Gastroesophageal sphincter (tissue), 4 donors: ENCODE data around the gene ZNF76. TPM values are rescaled to one million over a fixed set of nuclear protein-coding genes. Genes with fewer than 3 reads are reported as not detected.

Source experiments
- ATAC-seq: fragments of 150-250 bp; one replicate; pipeline ENCODE4 v1.9.1; 2016; ENCODE audit warnings: mild to moderate bottlenecking, moderate library complexity
- H3K27ac ChIP-seq, 4 donors: fragments of 200-600 bp; sonication (generic) in 3 of 4; 1 replicate in 3 of 4; 2 replicates in 1 of 4; pipeline ENCODE4 v1.5.1; 2016 to 2019
- H3K27me3 ChIP-seq: fragments of 200-600 bp; sonication (generic); one replicate; pipeline ENCODE4 v1.5.1; 2019
- H3K36me3 ChIP-seq, 2 donors: fragments of 200-600 bp; sonication (generic); one replicate each; pipeline ENCODE4 v1.5.1; 2019; ENCODE audit warnings: control low read depth in 1 of 2
- H3K4me1 ChIP-seq, 3 donors: fragments of 200-600 bp; sonication (generic); 1 replicate in 2 of 3; 2 replicates in 1 of 3; pipeline ENCODE4 v1.5.1; 2016 to 2019; ENCODE audit warnings: control low read depth in 2 of 3
- H3K4me3 ChIP-seq, 2 donors: fragments of 200-600 bp; sonication (generic); one replicate each; pipeline ENCODE4 v1.5.1; 2019; ENCODE audit warnings: mild to moderate bottlenecking in 1 of 2, moderate library complexity in 1 of 2
- H3K9me3 ChIP-seq, 3 donors: fragments of 200-600 bp; sonication (generic); one replicate each; pipeline ENCODE4 v1.5.1; 2017 to 2019; ENCODE audit warnings: control low read depth in 2 of 3
- CTCF ChIP-seq, 4 experiments: fragments of 200-600 bp in 2 of 4; fragments of 450-650 bp in 2 of 4; sonication (generic) in 1 of 4; IDR thresholded peaks; one replicate each; pipeline ENCODE4 v1.5.1; 2017 to 2019; ENCODE audit warnings: antibody characterized with exemption in 4 of 4, mild to moderate bottlenecking in 2 of 4, moderate library complexity in 2 of 4
- EP300 ChIP-seq: sonication (generic); formaldehyde crosslinking; IDR thresholded peaks from one replicate; pipeline ENCODE4 v1.6.1; 2017; ENCODE audit warnings: antibody characterized with exemption, mild to moderate bottlenecking
- POLR2A ChIP-seq, 2 donors: fragments of 450-650 bp; IDR thresholded peaks; one replicate each; pipeline ENCODE4 v1.6.1; 2017; ENCODE audit warnings: antibody characterized with exemption in 2 of 2, mild to moderate bottlenecking in 2 of 2, moderate library complexity in 1 of 2
- POLR2AphosphoS5 ChIP-seq: sonication (generic); formaldehyde crosslinking; IDR thresholded peaks from one replicate; pipeline ENCODE4 v1.6.1; 2017; ENCODE audit warnings: antibody characterized with exemption
- WGBS, 2 donors: methylation state at CpG; one replicate each; pipeline ENCODE4 v1.1.5; 2018; ENCODE audit warnings: low coverage in 1 of 2; 5-methylcytosine and 5-hydroxymethylcytosine counted together
- total RNA-seq, 4 donors: library from RNA; depleted of rRNA; stranded (reverse); fragments of >200 nt; gene quantifications; one replicate each; pipeline ENCODE4 v1.1.0, GENCODE V29; 2016

The ZNF76 gene
- total RNA-seq, 4 donors from 2014 or later, result 21.3 to 46.9 (median 40.1) TPM

GRCh38 chr6:35288834-35289233, 29.3 kb downstream of the ZNF76 start:
- Histone ChIP-seq H3K9me3 (no peaks in the 10 kb centered on the region), H3K27me3 (no peaks in the 10 kb centered on the region), H3K4me3 (no peak overlapping the region), H3K27ac (no peak overlapping the region), H3K4me1 (peaks cover 0 to 6% (median 0%) of the 10 kb centered on the region in 3 donors), H3K36me3 (peaks cover 0 to 100% of the 10 kb centered on the region in 2 donors)
- no peak for ATAC-seq
- WGBS, 2 donors, result 87 to 100% methylated on average over 3 of the region's 4 CpGs
- TF ChIP-seq POLR2A (IDR thresholded peaks at IDR 0.05), result no peak
- TF ChIP-seq CTCF (IDR thresholded peaks at IDR 0.05), result no peak
- no peak for TF ChIP-seq POLR2AphosphoS5
- TF ChIP-seq EP300, result no peak

- TF ChIP-seq EP300 (no peak), CTCF (IDR thresholded peaks at IDR 0.05) (no peak), POLR2AphosphoS5 (no peak), POLR2A (IDR thresholded peaks at IDR 0.05) (no peak)
- 89 to 94% methylated on average over 4 to 11 of the region's 13 CpGs for WGBS, 2 donors
- no peak for ATAC-seq
- no peaks in the 10 kb centered on the region for H3K9me3 ChIP-seq
- no peak overlapping the region for H3K4me3 ChIP-seq
- H3K27me3 ChIP-seq, result no peaks in the 10 kb centered on the region
- peaks cover 0 to 6% (median 0%) of the 10 kb centered on the region in 3 donors for H3K4me1 ChIP-seq
- no peak overlapping the region for H3K27ac ChIP-seq
- H3K36me3 ChIP-seq, result peaks cover 0 to 98% of the 10 kb centered on the region in 2 donors
Observed at GRCh38 chr6:35291491-35291890, 32.0 kb downstream of the ZNF76 start.

- TF ChIP-seq POLR2AphosphoS5 (no peak), POLR2A (IDR thresholded peaks at IDR 0.05) (no peak), EP300 (no peak), CTCF (IDR thresholded peaks at IDR 0.05) (no peak)
- Histone ChIP-seq H3K36me3 (peaks cover 0 to 91% of the 10 kb centered on the region in 2 donors), H3K27me3 (no peaks in the 10 kb centered on the region), H3K4me1 (peaks cover 0 to 13% (median 6%) of the 10 kb centered on the region in 3 donors), H3K27ac (no peak overlapping the region), H3K4me3 (no peak overlapping the region), H3K9me3 (no peaks in the 10 kb centered on the region)
- 90% methylated on average over 4 of the region's 15 CpGs; no CpG with 5 or more reads in 1 of the 2 donors for WGBS, 2 donors
- no peak for ATAC-seq
Observed at GRCh38 chr6:35292494-35292893, 33.0 kb downstream of the ZNF76 start.

- no peaks in the 10 kb centered on the region for H3K9me3 ChIP-seq
- H3K27me3 ChIP-seq, result no peaks in the 10 kb centered on the region
- H3K4me1 ChIP-seq, result peaks cover 0 to 16% (median 6%) of the 10 kb centered on the region in 3 donors
- TF ChIP-seq CTCF (IDR thresholded peaks at IDR 0.05) (no peak), EP300 (no peak), POLR2A (IDR thresholded peaks at IDR 0.05) (no peak), POLR2AphosphoS5 (no peak)
- no peak overlapping the region for H3K27ac ChIP-seq
- H3K4me3 ChIP-seq, result no peak overlapping the region
- peaks cover 0 to 79% of the 10 kb centered on the region in 2 donors for H3K36me3 ChIP-seq
- ATAC-seq, result no peak
- WGBS, 2 donors, result 100% methylated on average over 1 of the region's 9 CpGs; no CpG with 5 or more reads in 1 of the 2 donors
Observed at GRCh38 chr6:35293681-35294080, 34.1 kb downstream of the ZNF76 start.

- TF ChIP-seq CTCF (IDR thresholded peaks at IDR 0.05) (peak in 3 of 4 experiments; percentile 53 to 70 (median 68)), POLR2A (IDR thresholded peaks at IDR 0.05) (no peak)
- Histone ChIP-seq H3K9me3 (no peaks in the 10 kb centered on the region), H3K27ac (no peak overlapping the region), H3K27me3 (no peaks in the 10 kb centered on the region), H3K4me3 (no peak overlapping the region), H3K36me3 (peaks cover 0 to 71% of the 10 kb centered on the region in 2 donors), H3K4me1 (peaks cover 0 to 16% (median 6%) of the 10 kb centered on the region in 3 donors)
- 31 to 48% methylated on average over 5 to 9 of the region's 10 CpGs for WGBS, 2 donors
- no peak for ATAC-seq
Observed at GRCh38 chr6:35294308-35294945, 34.9 kb downstream of the ZNF76 start.
